ENCODE results near the gene EXOC4.

DNA sequence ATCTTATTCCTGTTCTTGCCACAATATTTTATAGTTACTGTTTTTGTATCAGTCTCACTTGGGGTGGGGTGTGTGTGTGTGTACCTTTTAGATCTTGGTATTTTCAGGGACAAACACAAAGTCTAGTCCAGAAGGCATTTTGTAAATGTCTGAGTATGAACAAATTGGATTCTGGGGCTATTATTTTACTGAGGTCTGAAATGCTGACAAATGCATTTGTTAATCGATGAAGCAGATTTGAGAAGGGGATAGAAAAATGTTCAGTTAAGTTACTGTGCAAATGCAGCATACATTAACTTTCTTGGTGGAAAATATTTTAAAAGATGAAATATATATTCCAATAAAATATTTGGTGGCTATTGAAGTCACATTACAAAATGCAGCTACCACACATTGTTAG, 267.4 kb downstream of the EXOC4 start:
- TF ChIP-seq, protein P1, sequence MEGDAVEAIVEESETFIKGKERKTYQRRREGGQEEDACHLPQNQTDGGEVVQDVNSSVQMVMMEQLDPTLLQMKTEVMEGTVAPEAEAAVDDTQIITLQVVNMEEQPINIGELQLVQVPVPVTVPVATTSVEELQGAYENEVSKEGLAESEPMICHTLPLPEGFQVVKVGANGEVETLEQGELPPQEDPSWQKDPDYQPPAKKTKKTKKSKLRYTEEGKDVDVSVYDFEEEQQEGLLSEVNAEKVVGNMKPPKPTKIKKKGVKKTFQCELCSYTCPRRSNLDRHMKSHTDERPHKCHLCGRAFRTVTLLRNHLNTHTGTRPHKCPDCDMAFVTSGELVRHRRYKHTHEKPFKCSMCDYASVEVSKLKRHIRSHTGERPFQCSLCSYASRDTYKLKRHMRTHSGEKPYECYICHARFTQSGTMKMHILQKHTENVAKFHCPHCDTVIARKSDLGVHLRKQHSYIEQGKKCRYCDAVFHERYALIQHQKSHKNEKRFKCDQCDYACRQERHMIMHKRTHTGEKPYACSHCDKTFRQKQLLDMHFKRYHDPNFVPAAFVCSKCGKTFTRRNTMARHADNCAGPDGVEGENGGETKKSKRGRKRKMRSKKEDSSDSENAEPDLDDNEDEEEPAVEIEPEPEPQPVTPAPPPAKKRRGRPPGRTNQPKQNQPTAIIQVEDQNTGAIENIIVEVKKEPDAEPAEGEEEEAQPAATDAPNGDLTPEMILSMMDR (conservative IDR thresholded peaks at IDR 0.05 in 1 of 2, IDR thresholded peaks at IDR 0.05 in 1 of 2; ENCODE audit: low read depth in 1 of 2, low read length in 2 of 2): no peak
- TF ChIP-seq EZH2 (IDR thresholded peaks at IDR 0.05; ENCODE audit: low read length, missing control alignments): no peak

All from fibroblast of lung (primary cell).